Large intestine (tissue), 3 donors: ENCODE measurements around the gene F3. TPM values are rescaled to one million over a fixed set of nuclear protein-coding genes. Genes with fewer than 3 reads are reported as not detected.
"Not testable (repeated sequence)": the region's sequence is repeated elsewhere in the genome, so short reads cannot be mapped to it uniquely, and the experiment has no call there.

Experiments used
- DNase-seq, 2 donors: peaks; one replicate each; pipeline versions ENCODE4 v3.0.0 to v3.0.0-alpha.2; 2013
- H3K27ac ChIP-seq: one replicate; pipeline ENCODE4 v1.5.1; 2013; ENCODE audit warnings: low read length
- H3K27me3 ChIP-seq: 2 replicates; pipeline ENCODE4 v1.6.1; 2013; ENCODE audit warnings: low read length; ENCODE audit not compliant: control insufficient read depth, insufficient read depth
- H3K36me3 ChIP-seq: 2 replicates; pipeline ENCODE4 v1.6.1; 2013; ENCODE audit warnings: low read length; ENCODE audit not compliant: control insufficient read depth, insufficient read depth
- H3K4me1 ChIP-seq: one replicate; pipeline ENCODE4 v1.6.1; 2013; ENCODE audit warnings: low read length; ENCODE audit not compliant: control insufficient read depth, insufficient read depth
- H3K4me3 ChIP-seq: one replicate; pipeline ENCODE4 v1.5.1; 2013; ENCODE audit warnings: low read length
- H3K9me3 ChIP-seq: one replicate; pipeline ENCODE4 v1.6.1; 2013; ENCODE audit warnings: mild to moderate bottlenecking, low read depth, low read length, moderate library complexity; ENCODE audit not compliant: control insufficient read depth
- WGBS: methylation state at CpG from one replicate; pipeline ENCODE4 v1.1.5; 2013; ENCODE audit warnings: low lambda C conversion rate; ENCODE audit not compliant: insufficient coverage; 5-methylcytosine and 5-hydroxymethylcytosine counted together
- polyA plus RNA-seq: library from polyadenylated mRNA; unstranded; fragments of 120-200 nt; gene quantifications from one replicate; pipeline ENCODE4 v1.2.1, GENCODE V29; 2013

Gene F3
- polyA plus RNA-seq, 1 donor, result 66.7 TPM

DNA sequence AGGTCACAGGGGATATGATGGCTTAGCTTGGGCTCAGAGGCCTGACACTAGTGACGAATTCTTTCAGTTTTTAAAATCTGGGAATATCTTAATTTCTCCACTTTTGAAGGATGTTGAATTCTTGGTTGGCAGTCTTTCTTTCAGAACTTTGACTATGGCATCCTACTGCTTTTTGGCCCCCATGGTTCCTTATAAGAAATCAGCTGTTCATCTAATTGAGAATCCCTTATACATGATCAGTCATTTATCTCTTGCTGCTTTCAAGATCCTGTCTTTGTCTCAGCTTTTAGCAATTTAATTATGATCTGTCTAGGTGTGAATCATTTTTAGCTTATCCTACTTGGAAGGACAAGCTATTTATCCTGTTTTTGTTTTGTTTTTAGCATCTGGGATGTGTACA is 31.2 kb upstream of the F3 start:
- H3K36me3 ChIP-seq, result no peaks in the 10 kb centered on the region
- DNase-seq, result no peak
- WGBS, result no CpG with 5 or more reads among the region's 1 CpG
- H3K4me1 ChIP-seq, result no peaks in the 10 kb centered on the region
- H3K9me3 ChIP-seq, result peaks cover 5% of the 10 kb centered on the region
- no peak overlapping the region for H3K27ac ChIP-seq
- H3K4me3 ChIP-seq, result no peak overlapping the region
- H3K27me3 ChIP-seq, result no peaks in the 10 kb centered on the region

DNA sequence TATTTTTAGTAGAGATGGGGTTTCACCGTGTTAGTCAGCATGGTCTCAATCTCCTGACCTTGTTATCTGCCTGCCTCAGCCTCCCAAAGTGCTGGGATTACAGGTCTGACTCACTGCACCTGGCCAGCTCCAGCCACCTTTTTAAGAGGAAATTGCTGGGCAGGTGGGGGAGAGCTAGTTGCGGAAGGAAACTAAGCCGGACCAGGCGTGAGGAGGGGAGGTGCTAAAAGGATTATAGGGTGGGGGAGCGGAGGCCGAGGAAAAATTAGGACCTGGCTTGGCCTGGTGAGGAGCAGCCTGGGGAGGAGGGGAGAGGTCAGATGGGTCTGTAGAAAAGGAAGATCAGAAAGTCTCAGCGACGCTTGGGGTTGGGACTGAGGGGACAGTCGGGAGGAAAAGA is 29.4 kb upstream of the F3 start:
- WGBS, result 80% methylated on average over 1 of the region's 9 CpGs

DNA sequence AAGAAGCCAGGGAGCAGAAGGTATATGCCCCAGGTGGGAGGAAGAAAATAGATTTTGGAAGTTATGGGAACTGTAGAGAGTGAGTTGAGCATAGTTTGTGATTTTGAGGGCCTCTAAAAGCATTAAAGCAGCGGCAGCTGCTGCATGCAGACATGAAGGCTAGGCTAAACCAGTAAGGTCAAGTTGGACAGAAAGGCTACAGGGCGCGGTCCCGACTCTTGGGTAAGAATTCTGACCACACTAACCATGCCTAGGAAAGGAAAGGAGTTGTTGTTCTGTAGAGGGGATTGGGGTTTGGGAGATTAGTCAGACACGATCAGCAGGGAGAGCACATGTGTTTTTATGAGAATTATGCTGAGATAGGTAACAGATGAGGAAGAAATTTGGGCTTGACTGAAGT is 27.2 kb upstream of the F3 start:
- H3K4me1 ChIP-seq, H3K27me3 ChIP-seq, H3K4me3 ChIP-seq, DNase-seq, H3K9me3 ChIP-seq, H3K36me3 ChIP-seq, H3K27ac ChIP-seq: not testable (repeated sequence)
- WGBS, result 100% methylated on average over 1 of the region's 5 CpGs

More for the DNA sequence above, 29.4 kb upstream of the F3 start:
- not testable (repeated sequence) for H3K36me3 ChIP-seq, H3K4me1 ChIP-seq, H3K9me3 ChIP-seq, H3K4me3 ChIP-seq, DNase-seq, H3K27ac ChIP-seq, H3K27me3 ChIP-seq

DNA sequence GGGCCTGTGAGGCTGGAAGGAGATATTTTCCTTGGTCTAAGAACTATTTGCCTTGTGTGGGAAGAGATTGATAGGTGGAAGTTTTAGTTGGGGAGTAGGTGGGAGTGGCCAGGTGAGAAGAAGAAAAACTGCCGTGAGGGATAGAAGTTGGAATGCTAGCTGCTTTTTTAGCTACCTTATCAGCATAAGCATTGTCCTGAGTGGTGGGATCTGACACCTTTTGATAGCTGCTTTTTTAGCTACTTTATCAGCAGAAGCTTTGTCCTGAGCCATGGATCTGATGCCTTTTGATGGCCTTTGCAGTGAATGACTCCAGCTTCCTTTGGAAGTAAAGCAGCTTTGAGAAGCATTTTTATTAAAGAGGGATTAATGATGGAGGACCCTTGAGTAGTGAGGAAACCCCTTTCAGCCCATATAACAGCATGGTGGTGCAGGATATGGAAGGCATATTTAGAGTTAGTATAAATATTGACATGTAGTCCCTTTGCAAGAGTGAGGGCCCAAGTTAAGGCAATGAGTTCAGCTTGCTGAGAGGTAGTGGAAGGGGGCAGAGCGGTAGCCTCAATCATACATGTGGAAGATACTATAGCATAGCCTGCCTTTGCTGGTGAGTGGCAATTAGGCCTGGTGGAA is 26.5 kb upstream of the F3 start:
- 90% methylated on average over 2 of the region's 2 CpGs for WGBS
- H3K4me1 ChIP-seq, H3K4me3 ChIP-seq, H3K9me3 ChIP-seq, H3K36me3 ChIP-seq, DNase-seq, H3K27me3 ChIP-seq, H3K27ac ChIP-seq: not testable (repeated sequence)

DNA sequence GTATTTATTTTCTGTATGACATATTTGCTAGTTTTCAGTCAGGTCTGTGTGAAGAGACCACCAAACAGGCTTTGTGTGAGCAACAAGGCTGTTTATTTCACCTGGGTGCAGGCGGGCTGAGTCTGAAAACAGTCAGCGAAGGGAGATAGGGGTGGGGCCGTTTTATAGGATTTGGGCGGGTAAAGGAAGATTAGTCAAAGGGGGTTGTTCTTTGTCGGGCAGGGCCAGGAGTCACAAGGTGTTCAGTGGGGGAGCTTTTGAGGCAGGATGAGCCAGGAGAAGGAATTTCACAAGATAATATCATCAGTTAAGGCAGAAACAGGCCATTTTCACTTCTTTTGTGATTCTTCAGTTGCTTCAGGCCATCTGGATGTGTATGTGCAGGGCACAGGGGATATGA is 24.9 kb upstream of the F3 start:
- not testable (repeated sequence) for DNase-seq, H3K9me3 ChIP-seq
- WGBS, result 60% methylated on average over 1 of the region's 5 CpGs

DNA sequence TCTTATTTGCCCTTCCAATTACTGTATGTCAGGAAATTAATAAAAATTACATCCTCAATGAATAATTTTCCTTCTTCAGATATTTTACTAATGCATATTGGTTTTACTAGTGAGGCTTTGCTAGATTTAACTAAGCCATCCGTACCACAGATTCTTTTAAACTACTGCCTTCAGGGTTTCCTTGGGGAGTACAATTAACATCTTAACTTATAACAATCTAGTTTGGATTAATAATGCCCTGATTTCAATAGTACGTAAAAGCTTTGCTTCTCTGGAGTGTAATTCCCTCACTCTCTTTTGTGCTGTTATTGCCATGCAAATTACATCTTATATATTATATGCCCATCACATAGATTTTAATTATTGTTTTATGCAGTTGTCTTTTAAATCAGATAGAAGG is 24.3 kb upstream of the F3 start:
- H3K4me1 ChIP-seq, result peaks cover 11% of the 10 kb centered on the region
- DNase-seq, result no peak
- no peaks in the 10 kb centered on the region for H3K9me3 ChIP-seq
- H3K4me3 ChIP-seq, result no peak overlapping the region
- H3K36me3 ChIP-seq, result no peaks in the 10 kb centered on the region
- no peak overlapping the region for H3K27ac ChIP-seq
- no peaks in the 10 kb centered on the region for H3K27me3 ChIP-seq
- 100% methylated on average over 1 of the region's 2 CpGs for WGBS

More for the DNA sequence above, 24.9 kb upstream of the F3 start:
- not testable (repeated sequence) for H3K27ac ChIP-seq, H3K27me3 ChIP-seq, H3K36me3 ChIP-seq, H3K4me3 ChIP-seq
- peaks cover 11% of the 10 kb centered on the region for H3K4me1 ChIP-seq

DNA sequence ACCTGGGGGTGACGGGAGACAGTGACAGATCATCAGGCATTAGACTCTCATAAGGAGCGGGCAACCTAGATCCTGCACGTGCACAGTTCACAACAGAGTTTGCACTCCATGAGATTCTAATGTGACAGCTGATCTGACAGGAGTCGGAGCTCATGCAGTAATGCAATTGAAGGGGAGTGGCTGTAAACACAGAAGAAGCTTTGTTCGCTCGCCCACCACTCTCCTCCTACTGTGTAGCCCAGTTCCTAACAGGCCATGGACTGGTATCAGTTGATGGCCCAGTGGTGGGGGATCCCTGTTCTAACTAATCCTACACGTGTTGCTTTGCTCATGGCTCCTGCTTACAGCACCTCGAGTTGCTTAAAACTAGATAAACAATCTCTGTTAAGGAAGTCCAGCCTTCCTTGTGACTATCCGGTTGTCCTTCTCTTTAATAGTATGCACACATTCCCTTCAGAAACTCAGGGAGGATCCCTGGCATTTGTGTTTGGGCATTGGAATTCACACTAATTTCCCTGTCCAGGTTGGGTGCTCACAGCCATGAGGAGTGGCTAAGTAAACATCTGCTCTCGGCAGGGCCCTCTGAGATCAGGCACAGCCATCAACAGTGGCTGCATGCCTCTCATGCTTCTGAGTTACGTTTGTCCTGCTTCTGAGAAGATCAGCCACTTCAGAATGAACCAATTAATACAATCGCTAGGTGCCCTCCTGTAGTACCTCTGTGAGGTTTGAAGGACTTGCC is 21.1 kb upstream of the F3 start:
- WGBS, result no CpG with 5 or more reads among the region's 12 CpGs

DNA sequence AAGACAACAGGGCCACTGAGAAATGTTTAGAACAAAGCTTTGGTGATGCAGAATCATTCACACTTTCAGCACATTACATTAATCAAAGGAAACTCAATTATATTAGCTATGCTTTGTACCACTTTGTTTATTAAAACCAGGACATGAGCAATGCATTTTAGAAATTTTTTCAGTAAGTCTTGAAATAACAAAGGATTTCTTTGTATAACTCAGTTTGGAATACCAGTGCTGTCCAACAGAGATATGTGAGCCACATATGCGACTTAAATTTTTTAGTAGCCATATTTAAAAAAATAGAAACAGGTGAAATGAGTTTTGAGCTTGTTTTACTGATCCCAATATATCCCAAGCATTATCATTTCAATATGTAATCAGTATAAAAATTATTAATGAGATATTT is 18.8 kb upstream of the F3 start:
- Histone ChIP-seq H3K27ac (no peak overlapping the region), H3K4me3 (no peak overlapping the region), H3K4me1 (peaks cover 11% of the 10 kb centered on the region), H3K9me3 (no peaks in the 10 kb centered on the region), H3K36me3 (no peaks in the 10 kb centered on the region), H3K27me3 (no peaks in the 10 kb centered on the region)
- WGBS, result 100% methylated on average over 1 of the region's 1 CpG
- DNase-seq, result no peak

More for the DNA sequence above, 21.1 kb upstream of the F3 start:
- H3K27me3 ChIP-seq, result no peaks in the 10 kb centered on the region
- no peaks in the 10 kb centered on the region for H3K9me3 ChIP-seq
- H3K4me1 ChIP-seq, result peaks cover 11% of the 10 kb centered on the region
- peak in 1 of 2 donors; percentile 73 for DNase-seq
- peak overlapping the region; percentile 44 for H3K27ac ChIP-seq
- H3K4me3 ChIP-seq, result no peak overlapping the region
- no peaks in the 10 kb centered on the region for H3K36me3 ChIP-seq

DNA sequence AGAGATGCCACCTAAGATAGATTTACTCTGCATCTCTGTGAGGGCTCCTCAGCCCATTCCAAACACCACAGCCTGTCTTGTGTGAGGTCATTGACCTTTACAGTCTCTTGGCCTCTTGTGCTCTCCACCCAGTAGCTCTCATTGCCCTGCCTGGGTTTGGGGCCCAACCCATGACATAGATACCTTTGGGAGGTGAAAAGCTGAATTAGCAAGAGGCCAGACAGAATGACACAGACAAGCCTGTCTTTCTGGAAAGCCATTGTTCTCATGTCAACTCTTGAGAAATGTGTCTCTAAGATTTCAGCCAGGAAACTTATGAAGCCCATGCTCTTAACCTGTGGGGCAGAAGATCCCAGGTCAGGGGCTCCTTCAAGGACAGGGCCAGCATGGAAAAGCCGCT is 18.4 kb upstream of the F3 start:
- WGBS, result no CpG with 5 or more reads among the region's 1 CpG
- Histone ChIP-seq H3K4me1 (peaks cover 11% of the 10 kb centered on the region), H3K27me3 (no peaks in the 10 kb centered on the region), H3K27ac (no peak overlapping the region), H3K4me3 (no peak overlapping the region), H3K9me3 (no peaks in the 10 kb centered on the region), H3K36me3 (no peaks in the 10 kb centered on the region)
- DNase-seq, result peak in 1 of 2 donors; percentile 23

DNA sequence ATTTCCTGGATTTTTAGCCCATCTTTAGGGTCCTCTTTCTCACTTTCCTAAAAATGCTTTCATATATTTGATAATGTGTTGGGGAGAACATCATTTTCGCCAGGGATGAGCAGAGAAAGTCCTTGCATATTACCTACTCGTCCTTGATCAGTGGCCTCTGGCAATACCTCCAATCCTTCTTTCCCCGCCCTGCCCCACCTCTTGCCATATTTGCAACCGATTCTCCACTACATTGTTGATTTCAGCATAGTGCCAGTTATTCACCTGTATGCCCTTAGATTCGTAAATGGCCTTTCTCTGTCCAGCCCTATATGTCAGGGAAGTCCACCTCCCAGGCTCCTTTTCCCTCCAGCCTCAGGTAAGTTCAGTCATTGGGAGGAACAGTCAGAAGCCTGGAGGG is 13.5 kb upstream of the F3 start:
- no peak for DNase-seq
- no peak overlapping the region for H3K27ac ChIP-seq
- no peaks in the 10 kb centered on the region for H3K9me3 ChIP-seq
- H3K4me3 ChIP-seq, result no peak overlapping the region
- H3K4me1 ChIP-seq, result peaks cover 28% of the 10 kb centered on the region
- H3K27me3 ChIP-seq, result no peaks in the 10 kb centered on the region
- H3K36me3 ChIP-seq, result no peaks in the 10 kb centered on the region
- WGBS, result no CpG with 5 or more reads among the region's 5 CpGs

DNA sequence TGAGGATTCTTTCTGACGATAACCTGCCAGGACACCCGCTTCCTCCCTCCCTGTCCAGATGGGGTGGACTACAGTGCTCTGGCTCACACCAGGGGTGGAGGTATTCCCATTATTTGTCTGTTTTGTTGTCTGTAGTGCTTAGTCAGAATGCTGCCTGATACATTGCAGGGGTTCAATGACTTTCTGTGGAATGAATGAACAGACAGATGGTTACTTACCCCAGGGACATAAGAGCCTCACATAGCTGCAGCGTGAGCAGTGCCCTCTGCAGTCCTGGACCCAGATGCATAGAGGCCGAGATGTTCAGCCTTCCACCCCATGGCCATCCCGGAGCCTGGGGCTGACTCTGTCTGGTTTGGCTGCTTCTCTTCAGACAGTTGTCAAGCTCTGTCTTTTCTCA is 13.0 kb upstream of the F3 start:
- no peaks in the 10 kb centered on the region for H3K36me3 ChIP-seq
- no peaks in the 10 kb centered on the region for H3K9me3 ChIP-seq
- no peak overlapping the region for H3K27ac ChIP-seq
- DNase-seq, result no peak
- H3K4me3 ChIP-seq, result no peak overlapping the region
- H3K27me3 ChIP-seq, result no peaks in the 10 kb centered on the region
- 100% methylated on average over 1 of the region's 5 CpGs for WGBS
- H3K4me1 ChIP-seq, result peaks cover 29% of the 10 kb centered on the region
